ENCODE results near the gene ATXN7. TPM values are rescaled to one million over a fixed set of nuclear protein-coding genes. Genes with fewer than 3 reads are reported as not detected.

Gene ATXN7
- total RNA-seq, 4 donors from 2014 or later = 3.3 to 42.5 (median 17.9) TPM

- no peak overlapping the region for H3K27ac ChIP-seq
Observed at GRCh38 chr3:63950698-63951097, 87.0 kb downstream of the ATXN7 start.

DNA sequence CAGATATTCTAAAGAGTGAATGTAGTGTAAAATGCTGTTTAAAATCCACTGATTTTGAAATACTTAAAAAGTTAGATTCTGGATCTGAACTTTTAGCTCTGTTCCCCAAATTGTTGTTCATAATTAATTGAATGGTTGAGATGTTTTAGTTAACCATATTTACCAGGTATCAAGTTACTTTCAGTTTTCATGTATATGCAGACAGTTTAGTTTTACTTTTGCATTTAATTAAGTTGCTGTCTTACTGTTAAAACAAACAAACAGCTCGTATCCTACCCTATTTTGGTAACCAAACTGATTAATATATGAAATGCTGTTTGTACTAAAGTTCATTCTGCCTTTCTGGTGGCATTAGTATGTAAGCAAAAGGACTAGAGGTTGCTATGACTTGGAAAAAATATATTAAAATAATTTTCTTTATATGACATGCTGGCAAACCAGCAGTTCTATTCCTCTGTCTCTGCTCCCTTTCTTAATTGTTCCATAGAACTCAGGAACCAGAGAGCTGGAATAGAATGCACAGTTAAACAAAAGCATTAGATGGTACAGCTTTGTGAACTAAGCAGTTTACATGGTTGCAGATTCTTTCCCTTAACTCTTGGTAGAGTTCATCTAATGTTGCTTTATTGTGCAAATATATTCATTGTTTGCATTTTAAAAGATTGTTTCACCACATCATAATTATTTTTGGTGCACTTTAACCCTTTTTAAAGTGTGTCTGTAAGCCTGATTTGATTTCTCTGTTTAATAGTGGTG is 88.0 kb downstream of the ATXN7 start:
- Histone ChIP-seq H3K27me3 (no peaks in the 10 kb centered on the region), H3K4me1 (no peaks in the 10 kb centered on the region), H3K9me3 (no peaks in the 10 kb centered on the region), H3K27ac (no peak overlapping the region), H3K36me3 (no peaks in the 10 kb centered on the region), H3K4me3 (no peak overlapping the region)
- no peak for DNase-seq
- no peak for TF ChIP-seq POLR2A (IDR thresholded peaks at IDR 0.05)
- TF ChIP-seq, protein P1, sequence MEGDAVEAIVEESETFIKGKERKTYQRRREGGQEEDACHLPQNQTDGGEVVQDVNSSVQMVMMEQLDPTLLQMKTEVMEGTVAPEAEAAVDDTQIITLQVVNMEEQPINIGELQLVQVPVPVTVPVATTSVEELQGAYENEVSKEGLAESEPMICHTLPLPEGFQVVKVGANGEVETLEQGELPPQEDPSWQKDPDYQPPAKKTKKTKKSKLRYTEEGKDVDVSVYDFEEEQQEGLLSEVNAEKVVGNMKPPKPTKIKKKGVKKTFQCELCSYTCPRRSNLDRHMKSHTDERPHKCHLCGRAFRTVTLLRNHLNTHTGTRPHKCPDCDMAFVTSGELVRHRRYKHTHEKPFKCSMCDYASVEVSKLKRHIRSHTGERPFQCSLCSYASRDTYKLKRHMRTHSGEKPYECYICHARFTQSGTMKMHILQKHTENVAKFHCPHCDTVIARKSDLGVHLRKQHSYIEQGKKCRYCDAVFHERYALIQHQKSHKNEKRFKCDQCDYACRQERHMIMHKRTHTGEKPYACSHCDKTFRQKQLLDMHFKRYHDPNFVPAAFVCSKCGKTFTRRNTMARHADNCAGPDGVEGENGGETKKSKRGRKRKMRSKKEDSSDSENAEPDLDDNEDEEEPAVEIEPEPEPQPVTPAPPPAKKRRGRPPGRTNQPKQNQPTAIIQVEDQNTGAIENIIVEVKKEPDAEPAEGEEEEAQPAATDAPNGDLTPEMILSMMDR (IDR thresholded peaks at IDR 0.05) = no peak
- intact Hi-C loops (cut with DNase I; ENCODE audit: low total_unique reads) = no loop called here

More at GRCh38 chr3:63950698-63951097, 87.0 kb downstream of the ATXN7 start:
- no peak overlapping the region for H3K4me3 ChIP-seq
- H3K9me3 ChIP-seq = no peaks in the 10 kb centered on the region
- no peaks in the 10 kb centered on the region for H3K27me3 ChIP-seq
- DNase-seq = no peak
- H3K36me3 ChIP-seq = no peaks in the 10 kb centered on the region
- H3K4me1 ChIP-seq = peaks cover 0 to 1% of the 10 kb centered on the region in 2 donors
- TF ChIP-seq, protein P1 (IDR thresholded peaks at IDR 0.05) = no peak
- TF ChIP-seq POLR2A (IDR thresholded peaks at IDR 0.05) = no peak
- intact Hi-C loops (cut with DNase I; ENCODE audit: low total_unique reads) = no loop called here

DNA sequence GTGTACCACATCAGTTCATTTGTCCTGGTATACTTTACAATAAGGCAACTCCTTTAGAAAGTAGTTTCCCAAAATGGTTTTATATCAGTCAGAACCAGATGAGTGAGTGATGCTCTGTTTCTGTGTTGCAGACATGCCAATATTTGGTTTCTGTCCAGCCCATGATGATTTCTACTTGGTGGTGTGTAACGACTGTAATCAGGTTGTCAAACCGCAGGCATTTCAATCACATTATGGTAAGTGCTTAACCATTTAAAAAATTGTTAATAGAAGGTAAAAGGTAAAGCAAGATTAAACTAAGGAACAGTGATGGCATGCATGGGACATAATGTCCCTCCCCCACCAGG is 88.6 kb downstream of the ATXN7 start:
- Histone ChIP-seq H3K36me3 (no peaks in the 10 kb centered on the region), H3K4me1 (no peaks in the 10 kb centered on the region), H3K4me3 (no peak overlapping the region), H3K27me3 (no peaks in the 10 kb centered on the region), H3K27ac (no peak overlapping the region), H3K9me3 (no peaks in the 10 kb centered on the region)
- intact Hi-C loops (cut with DNase I; ENCODE audit: low total_unique reads) = no loop called here
- TF ChIP-seq POLR2A (IDR thresholded peaks at IDR 0.05) = no peak
- TF ChIP-seq, protein P1 (IDR thresholded peaks at IDR 0.05) = no peak
- no peak for DNase-seq

GRCh38 chr3:63954182-63954581 is 90.5 kb downstream of the ATXN7 start:
- Histone ChIP-seq H3K9me3 (no peaks in the 10 kb centered on the region), H3K27me3 (no peaks in the 10 kb centered on the region), H3K27ac (no peak overlapping the region), H3K4me1 (peaks cover 0 to 5% of the 10 kb centered on the region in 2 donors), H3K4me3 (no peak overlapping the region), H3K36me3 (no peaks in the 10 kb centered on the region)
- no peak for TF ChIP-seq POLR2A (IDR thresholded peaks at IDR 0.05)
- TF ChIP-seq, protein P1 (IDR thresholded peaks at IDR 0.05) = no peak
- intact Hi-C loops (cut with DNase I; ENCODE audit: low total_unique reads) = no loop called here
- no peak for DNase-seq

GRCh38 chr3:63955036-63955650 is 91.5 kb downstream of the ATXN7 start:
- Histone ChIP-seq H3K27me3 (no peaks in the 10 kb centered on the region), H3K27ac (no peak overlapping the region), H3K4me3 (no peak overlapping the region), H3K36me3 (no peaks in the 10 kb centered on the region), H3K9me3 (no peaks in the 10 kb centered on the region), H3K4me1 (peaks cover 0 to 5% of the 10 kb centered on the region in 2 donors)
- TF ChIP-seq, protein P1 (IDR thresholded peaks at IDR 0.05) = no peak
- no peak for TF ChIP-seq POLR2A (IDR thresholded peaks at IDR 0.05)
- intact Hi-C loops (cut with DNase I; ENCODE audit: low total_unique reads) = no loop called here
- no peak for DNase-seq
